Occipital lobe (tissue), 2 donors: ENCODE results near the gene RBM20. TPM values are rescaled to one million over a fixed set of nuclear protein-coding genes. Genes with fewer than 3 reads are reported as not detected.

ENCODE experiments used
- DNase-seq: peaks from one replicate; lab custom pipeline; 2025; lab: John Stamatoyannopoulos, UW
- total RNA-seq: library from RNA; depleted of rRNA; stranded (reverse); fragments of >200 nt; gene quantifications from one replicate; pipeline ENCODE4 v1.2.3, GENCODE V29; 2014

RBM20 gene
- total RNA-seq, 1 donor from 2014 or later: 2.2 TPM

- no peak for DNase-seq
Measured at GRCh38 chr10:110733218-110733952, 89.2 kb downstream of the RBM20 start.

- no peak for DNase-seq
Measured at GRCh38 chr10:110735620-110736027, 91.5 kb downstream of the RBM20 start.

- DNase-seq: no peak
Measured at GRCh38 chr10:110737886-110738634, 93.9 kb downstream of the RBM20 start.

GRCh38 chr10:110739811-110740271, 95.7 kb downstream of the RBM20 start:
- no peak for DNase-seq

GRCh38 chr10:110742801-110743200, 98.7 kb downstream of the RBM20 start:
- no peak for DNase-seq

- no peak for DNase-seq
Measured at GRCh38 chr10:110744782-110745181, 100.6 kb downstream of the RBM20 start.

GRCh38 chr10:110746254-110746826, 102.2 kb downstream of the RBM20 start:
- peak; percentile 16 for DNase-seq

- no peak for DNase-seq
Measured at GRCh38 chr10:110746969-110747608, 103.0 kb downstream of the RBM20 start.

GRCh38 chr10:110747609-110748464, 103.7 kb downstream of the RBM20 start:
- DNase-seq: no peak

- no peak for DNase-seq
Measured at GRCh38 chr10:110748970-110749369, 104.8 kb downstream of the RBM20 start.

GRCh38 chr10:110750931-110751330, 106.8 kb downstream of the RBM20 start:
- DNase-seq: no peak

GRCh38 chr10:110751850-110752249, 107.7 kb downstream of the RBM20 start:
- no peak for DNase-seq

- no peak for DNase-seq
Measured at GRCh38 chr10:110753462-110753861, 109.3 kb downstream of the RBM20 start.

- no peak for DNase-seq
Measured at GRCh38 chr10:110754375-110755105, 110.4 kb downstream of the RBM20 start.

GRCh38 chr10:110755781-110756180, 111.6 kb downstream of the RBM20 start:
- no peak for DNase-seq

GRCh38 chr10:110756876-110757275, 112.7 kb downstream of the RBM20 start:
- DNase-seq: no peak

GRCh38 chr10:110757586-110757985, 113.5 kb downstream of the RBM20 start:
- no peak for DNase-seq

GRCh38 chr10:110758128-110758765, 114.1 kb downstream of the RBM20 start:
- no peak for DNase-seq

- no peak for DNase-seq
Measured at GRCh38 chr10:110758898-110759297, 114.8 kb downstream of the RBM20 start.

- no peak for DNase-seq
Measured at GRCh38 chr10:110759523-110759922, 115.4 kb downstream of the RBM20 start.
